ENCODE data around the gene DUOX1. TPM values are rescaled to one million over a fixed set of nuclear protein-coding genes. Genes with fewer than 3 reads are reported as not detected.

The DUOX1 gene
- polyA plus RNA-seq, 3 donors, result 0.22 TPM; not detected in 2

- peak overlapping the region in 6 of 7 donors; percentile 23 to 84 (median 64) for H3K27ac Mint-ChIP-seq
- no peaks in the 10 kb centered on the region for H3K9me3 Mint-ChIP-seq
- H3K27me3 Mint-ChIP-seq (ENCODE audit: low read depth in 3 of 3), result peaks cover 0 to 4% (median 0%) of the 10 kb centered on the region in 3 donors
- peak overlapping the region; percentile 76 to 90 for H3K27ac ChIP-seq (ENCODE audit: low read depth in 1 of 2, low read length in 2 of 2)
- no peaks in the 10 kb centered on the region for H3K79me2 ChIP-seq (ENCODE audit: insufficient read depth, low read length)
- peaks cover 29% of the 10 kb centered on the region for H3K4me1 Mint-ChIP-seq
- H3K4me2 ChIP-seq (replicated peaks; ENCODE audit: extremely low read depth, low read length, poor library complexity, severe bottlenecking), result peak overlapping the region; percentile 86
- no peaks in the 10 kb centered on the region for H3K9me3 ChIP-seq (replicated peaks in 1 of 2; ENCODE audit: control insufficient read depth in 1 of 2, insufficient read depth in 1 of 2, low read length in 2 of 2)
- peak overlapping the region; percentile 92 for H3K9ac ChIP-seq (ENCODE audit: insufficient read depth, low read length, poor library complexity, severe bottlenecking)
- H2AFZ ChIP-seq (ENCODE audit: insufficient read depth, low read depth, low read length, poor library complexity, severe bottlenecking), result peak overlapping the region; percentile 94
- peak overlapping the region; percentile 60 to 76 (median 64) for H3K4me3 ChIP-seq (replicated peaks in 1 of 3; ENCODE audit: low read depth in 2 of 3, low read length in 3 of 3)
- peaks cover 18 to 26% of the 10 kb centered on the region in 2 donors for H3K4me1 ChIP-seq (ENCODE audit: control insufficient read depth in 1 of 2, insufficient read depth in 2 of 2, low read length in 2 of 2)
- peak; percentile 87 to 92 (median 88) for DNase-seq
- no peaks in the 10 kb centered on the region for H3K36me3 ChIP-seq (replicated peaks in 1 of 2; ENCODE audit: control insufficient read depth in 1 of 2, insufficient read depth in 2 of 2, low read length in 2 of 2)
- H3K27me3 ChIP-seq (ENCODE audit: control insufficient read depth in 2 of 2, insufficient read depth in 2 of 2, low read length in 2 of 2), result no peaks in the 10 kb centered on the region
- TF ChIP-seq CTCF (IDR thresholded peaks at IDR 0.05), result peak; percentile 88
- H3K36me3 Mint-ChIP-seq, result no peaks in the 10 kb centered on the region
- no peaks in the 10 kb centered on the region for H4K20me1 ChIP-seq (ENCODE audit: insufficient read depth, low read length)
- intact Hi-C loops (cut with micrococcal nuclease), result loop anchor here (2.0 to 5.0 kb wide), 4 partner anchors 32 to 236 kb away; a partner anchor contains a TSS
- WGBS (ENCODE audit: insufficient coverage), result under 1% methylated on average over 60 of the region's 79 CpGs
- peak overlapping the region; percentile 48 to 62 for H3K4me3 Mint-ChIP-seq
Measured at GRCh38 chr15:45166834-45167630, 37.2 kb downstream of the DUOX1 start.

- no peaks in the 10 kb centered on the region for H3K36me3 ChIP-seq (replicated peaks in 1 of 2; ENCODE audit: control insufficient read depth in 1 of 2, insufficient read depth in 2 of 2, low read length in 2 of 2)
- H2AFZ ChIP-seq (ENCODE audit: insufficient read depth, low read depth, low read length, poor library complexity, severe bottlenecking), result peak overlapping the region; percentile 94
- intact Hi-C loops (cut with micrococcal nuclease), result loop anchor here (2.0 to 5.0 kb wide), 4 partner anchors 31 to 235 kb away; a partner anchor contains a TSS
- peak overlapping the region; percentile 92 for H3K9ac ChIP-seq (ENCODE audit: insufficient read depth, low read length, poor library complexity, severe bottlenecking)
- peak overlapping the region in 2 of 3 experiments; percentile 64 to 76 for H3K4me3 ChIP-seq (replicated peaks in 1 of 3; ENCODE audit: low read depth in 2 of 3, low read length in 3 of 3)
- H3K79me2 ChIP-seq (ENCODE audit: insufficient read depth, low read length), result no peaks in the 10 kb centered on the region
- H3K4me1 ChIP-seq (ENCODE audit: control insufficient read depth in 1 of 2, insufficient read depth in 2 of 2, low read length in 2 of 2), result peaks cover 15 to 21% of the 10 kb centered on the region in 2 donors
- no peaks in the 10 kb centered on the region for H4K20me1 ChIP-seq (ENCODE audit: insufficient read depth, low read length)
- Mint-ChIP-seq H3K36me3 (no peaks in the 10 kb centered on the region), H3K9me3 (no peaks in the 10 kb centered on the region), H3K27me3 (ENCODE audit: low read depth in 3 of 3) (peaks cover 0 to 4% (median 0%) of the 10 kb centered on the region in 3 donors), H3K4me1 (peaks cover 25% of the 10 kb centered on the region), H3K4me3 (peak overlapping the region; percentile 48 to 62), H3K27ac (peak overlapping the region in 6 of 7 donors; percentile 23 to 84 (median 64))
- no peaks in the 10 kb centered on the region for H3K27me3 ChIP-seq (ENCODE audit: control insufficient read depth in 2 of 2, insufficient read depth in 2 of 2, low read length in 2 of 2)
- H3K4me2 ChIP-seq (replicated peaks; ENCODE audit: extremely low read depth, low read length, poor library complexity, severe bottlenecking), result peak overlapping the region; percentile 86
- peak; percentile 56 for TF ChIP-seq CTCF (IDR thresholded peaks at IDR 0.05)
- WGBS (ENCODE audit: insufficient coverage), result 72% methylated on average over 8 of the region's 9 CpGs
- H3K9me3 ChIP-seq (replicated peaks in 1 of 2; ENCODE audit: control insufficient read depth in 1 of 2, insufficient read depth in 1 of 2, low read length in 2 of 2), result no peaks in the 10 kb centered on the region
- DNase-seq, result no peak
- peak overlapping the region; percentile 76 to 90 for H3K27ac ChIP-seq (ENCODE audit: low read depth in 1 of 2, low read length in 2 of 2)
Measured at GRCh38 chr15:45167631-45168205, 37.9 kb downstream of the DUOX1 start.

Data from CD14-positive monocyte (primary cell).